Neural progenitor cell (in vitro differentiated cells): ENCODE measurements around the gene GLMN. TPM values are rescaled to one million over a fixed set of nuclear protein-coding genes. Genes with fewer than 3 reads are reported as not detected.

Source experiments
- DNase-seq: peaks from one replicate; pipeline ENCODE4 v3.0.0-alpha.2; 2016; ENCODE audit warnings: low spot score
- H2AFZ ChIP-seq: fragments of 200-600 bp; sonication (generic); replicated peaks from 2 replicates; pipeline ENCODE4 v1.6.1; 2016; ENCODE audit warnings: antibody characterized with exemption
- H3F3A ChIP-seq: fragments of 200-600 bp; sonication (generic); 2 replicates; pipeline ENCODE4 v1.6.1; 2016; ENCODE audit warnings: antibody characterized with exemption, low read depth
- H3K27ac ChIP-seq: fragments of 200-600 bp; sonication (generic); 2 replicates; pipeline ENCODE4 v1.5.1; 2016; ENCODE audit warnings: mild to moderate bottlenecking
- H3K27me3 ChIP-seq: fragments of 200-600 bp; sonication (generic); 2 replicates; pipeline ENCODE4 v1.6.1; 2016; ENCODE audit warnings: mild to moderate bottlenecking, moderate library complexity
- H3K36me3 ChIP-seq: fragments of 200-600 bp; sonication (generic); 2 replicates; pipeline ENCODE4 v1.5.1; 2016
- H3K4me1 ChIP-seq: fragments of 200-600 bp; sonication (generic); 2 replicates; pipeline ENCODE4 v1.6.1; 2016; ENCODE audit warnings: mixed run types
- H3K4me2 ChIP-seq: fragments of 200-600 bp; sonication (generic); 2 replicates; pipeline ENCODE4 v1.6.1; 2016
- H3K4me3 ChIP-seq: fragments of 200-600 bp; sonication (generic); 2 replicates; pipeline ENCODE4 v1.5.1; 2016
- H3K79me2 ChIP-seq: fragments of 200-600 bp; sonication (generic); 2 replicates; pipeline ENCODE4 v1.6.1; 2016; ENCODE audit warnings: low read depth
- H3K9ac ChIP-seq: fragments of 200-600 bp; sonication (generic); 2 replicates; pipeline ENCODE4 v1.6.1; 2016
- H3K9me3 ChIP-seq: fragments of 200-600 bp; sonication (generic); 2 replicates; pipeline ENCODE4 v1.5.1; 2016; ENCODE audit warnings: low read depth
- H4K20me1 ChIP-seq: fragments of 200-600 bp; sonication (generic); 2 replicates; pipeline ENCODE4 v1.6.1; 2016; ENCODE audit warnings: low read depth
- H3K27ac Mint-ChIP-seq: 3 replicates; pipeline ENCODE4 v1.8.0; 2021; ENCODE audit warnings: mixed read lengths
- H3K27me3 Mint-ChIP-seq: 2 replicates; pipeline ENCODE4 v1.8.0; 2022; ENCODE audit warnings: low read depth, mild to moderate bottlenecking, inconsistent platforms, moderate library complexity, mixed read lengths; ENCODE audit not compliant: insufficient read depth
- H3K36me3 Mint-ChIP-seq: 3 replicates; pipeline ENCODE4 v1.8.0; 2021; ENCODE audit warnings: mixed read lengths
- H3K4me1 Mint-ChIP-seq: 3 replicates; pipeline ENCODE4 v1.8.0; 2021; ENCODE audit warnings: mixed read lengths
- H3K4me3 Mint-ChIP-seq: 3 replicates; pipeline ENCODE4 v1.8.0; 2021; ENCODE audit warnings: mild to moderate bottlenecking, moderate library complexity, mixed read lengths
- H3K9me3 Mint-ChIP-seq: 3 replicates; pipeline ENCODE4 v1.8.0; 2020; ENCODE audit warnings: mixed read lengths
- EZH2 ChIP-seq: fragments of 200-600 bp; sonication (generic); IDR thresholded peaks from 2 replicates; pipeline ENCODE4 v1.6.1; 2017; ENCODE audit warnings: antibody characterized with exemption, mild to moderate bottlenecking, moderate library complexity
- EZH2phosphoT487 ChIP-seq: fragments of 200-600 bp; sonication (generic); IDR thresholded peaks from 2 replicates; pipeline ENCODE4 v1.6.1; 2017; ENCODE audit warnings: antibody characterized with exemption
- total RNA-seq: library from RNA; depleted of rRNA; stranded (reverse); fragments of >200 nt; gene quantifications from 2 replicates; pipeline ENCODE4 v1.2.3, GENCODE V29; 2015; ENCODE audit warnings: low replicate concordance
- TF ChIP-seq, protein P1 (sequence below): fragments of 200-600 bp; sonication (generic); IDR thresholded peaks from 2 replicates; pipeline ENCODE4 v1.5.1; 2017; ENCODE audit warnings: antibody characterized with exemption, mild to moderate bottlenecking

The GLMN gene
- total RNA-seq, 1 donor from 2014 or later: 44.4 TPM

DNA sequence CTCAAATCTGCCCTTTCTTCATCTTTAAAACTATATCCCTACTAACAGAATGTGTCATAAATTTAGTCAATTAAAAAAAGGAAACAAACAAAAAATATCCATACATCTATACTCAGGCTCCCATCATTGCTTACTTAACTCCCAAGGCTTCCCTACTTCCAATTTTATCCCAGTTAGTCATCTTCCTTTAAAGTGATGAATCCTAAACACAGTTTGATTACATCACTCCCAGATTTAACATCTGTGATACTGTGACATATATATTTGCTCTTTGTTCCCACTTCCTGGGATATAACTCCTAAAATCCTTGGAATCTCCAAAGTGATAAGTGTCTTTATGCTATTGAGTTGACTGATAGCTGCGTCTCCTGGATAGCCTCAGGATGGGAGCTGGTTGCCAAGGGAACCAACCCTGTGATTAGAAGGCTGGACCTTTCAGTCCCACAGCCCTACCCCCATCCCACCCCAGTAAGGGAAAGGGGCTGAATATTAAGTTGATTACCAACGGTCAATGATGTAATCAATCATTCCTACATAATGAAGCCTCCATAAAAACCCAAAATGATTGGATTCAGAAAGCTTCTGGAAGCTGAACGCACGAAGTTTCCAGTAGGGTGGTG is 21.6 kb downstream of the GLMN start:
- Mint-ChIP-seq H3K4me1 (peaks cover 5% of the 10 kb centered on the region), H3K4me3 (no peak overlapping the region), H3K36me3 (peaks cover 48% of the 10 kb centered on the region), H3K27me3 (no peaks in the 10 kb centered on the region), H3K27ac (no peak overlapping the region), H3K9me3 (peaks cover 2% of the 10 kb centered on the region)
- H3K4me3 ChIP-seq: no peak overlapping the region
- no peak overlapping the region for H2AFZ ChIP-seq
- H3K27me3 ChIP-seq: no peaks in the 10 kb centered on the region
- no peaks in the 10 kb centered on the region for H4K20me1 ChIP-seq
- DNase-seq: no peak
- H3K79me2 ChIP-seq: peaks cover 10% of the 10 kb centered on the region
- no peaks in the 10 kb centered on the region for H3F3A ChIP-seq
- no peak overlapping the region for H3K27ac ChIP-seq
- no peak overlapping the region for H3K4me2 ChIP-seq
- H3K9ac ChIP-seq: no peak overlapping the region
- no peaks in the 10 kb centered on the region for H3K9me3 ChIP-seq
- H3K36me3 ChIP-seq: no peaks in the 10 kb centered on the region
- peaks cover 3% of the 10 kb centered on the region for H3K4me1 ChIP-seq
- no peak for TF ChIP-seq EZH2phosphoT487
- no peak for TF ChIP-seq EZH2
- TF ChIP-seq, protein P1, sequence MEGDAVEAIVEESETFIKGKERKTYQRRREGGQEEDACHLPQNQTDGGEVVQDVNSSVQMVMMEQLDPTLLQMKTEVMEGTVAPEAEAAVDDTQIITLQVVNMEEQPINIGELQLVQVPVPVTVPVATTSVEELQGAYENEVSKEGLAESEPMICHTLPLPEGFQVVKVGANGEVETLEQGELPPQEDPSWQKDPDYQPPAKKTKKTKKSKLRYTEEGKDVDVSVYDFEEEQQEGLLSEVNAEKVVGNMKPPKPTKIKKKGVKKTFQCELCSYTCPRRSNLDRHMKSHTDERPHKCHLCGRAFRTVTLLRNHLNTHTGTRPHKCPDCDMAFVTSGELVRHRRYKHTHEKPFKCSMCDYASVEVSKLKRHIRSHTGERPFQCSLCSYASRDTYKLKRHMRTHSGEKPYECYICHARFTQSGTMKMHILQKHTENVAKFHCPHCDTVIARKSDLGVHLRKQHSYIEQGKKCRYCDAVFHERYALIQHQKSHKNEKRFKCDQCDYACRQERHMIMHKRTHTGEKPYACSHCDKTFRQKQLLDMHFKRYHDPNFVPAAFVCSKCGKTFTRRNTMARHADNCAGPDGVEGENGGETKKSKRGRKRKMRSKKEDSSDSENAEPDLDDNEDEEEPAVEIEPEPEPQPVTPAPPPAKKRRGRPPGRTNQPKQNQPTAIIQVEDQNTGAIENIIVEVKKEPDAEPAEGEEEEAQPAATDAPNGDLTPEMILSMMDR: no peak

- H3K4me3 Mint-ChIP-seq: no peak overlapping the region
- TF ChIP-seq, protein P1: no peak
- no peak for TF ChIP-seq EZH2phosphoT487
- no peak for TF ChIP-seq EZH2
- no peaks in the 10 kb centered on the region for H3K27me3 Mint-ChIP-seq
- Histone ChIP-seq H3K9ac (no peak overlapping the region), H3K4me1 (peaks cover 3% of the 10 kb centered on the region), H4K20me1 (no peaks in the 10 kb centered on the region), H3K9me3 (no peaks in the 10 kb centered on the region), H3K4me2 (no peak overlapping the region), H3K36me3 (no peaks in the 10 kb centered on the region), H3K79me2 (no peaks in the 10 kb centered on the region), H3F3A (no peaks in the 10 kb centered on the region), H3K27me3 (no peaks in the 10 kb centered on the region), H3K27ac (no peak overlapping the region), H3K4me3 (no peak overlapping the region), H2AFZ (no peak overlapping the region)
- H3K4me1 Mint-ChIP-seq: peaks cover 5% of the 10 kb centered on the region
- H3K27ac Mint-ChIP-seq: no peak overlapping the region
- no peak for DNase-seq
- H3K9me3 Mint-ChIP-seq: no peaks in the 10 kb centered on the region
- H3K36me3 Mint-ChIP-seq: peaks cover 40% of the 10 kb centered on the region
These were observed 22.7 kb downstream of the GLMN start for GRCh38 chr1:92276082-92276481.

DNA sequence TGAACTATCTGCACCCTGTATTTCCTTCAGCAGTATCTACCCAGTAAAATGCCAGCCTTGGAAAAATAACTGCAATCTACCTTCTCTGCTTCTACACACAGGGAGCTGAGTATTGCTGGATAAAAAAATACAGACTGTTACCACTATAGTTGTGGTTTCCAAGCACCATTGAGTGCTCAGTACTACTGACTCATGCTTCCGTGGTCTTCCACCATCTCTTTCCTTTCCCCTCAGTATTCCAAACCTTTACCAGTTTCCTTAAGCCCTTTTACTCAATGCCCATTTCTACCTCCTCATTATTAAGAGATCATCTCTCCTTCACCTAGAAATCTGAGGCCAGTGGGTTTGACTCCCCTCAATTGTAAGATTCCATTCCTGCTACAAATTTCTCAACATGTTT is 23.8 kb downstream of the GLMN start:
- Histone ChIP-seq H3F3A (no peaks in the 10 kb centered on the region), H3K4me1 (peaks cover 3% of the 10 kb centered on the region), H3K79me2 (no peaks in the 10 kb centered on the region), H2AFZ (no peak overlapping the region), H3K9ac (no peak overlapping the region), H3K4me3 (no peak overlapping the region), H3K9me3 (no peaks in the 10 kb centered on the region), H3K27ac (no peak overlapping the region), H4K20me1 (no peaks in the 10 kb centered on the region), H3K27me3 (no peaks in the 10 kb centered on the region), H3K36me3 (no peaks in the 10 kb centered on the region), H3K4me2 (no peak overlapping the region)
- H3K4me1 Mint-ChIP-seq: peaks cover 5% of the 10 kb centered on the region
- TF ChIP-seq EZH2phosphoT487 (no peak), EZH2 (no peak)
- TF ChIP-seq, protein P1: no peak
- H3K9me3 Mint-ChIP-seq: no peaks in the 10 kb centered on the region
- H3K27ac Mint-ChIP-seq: no peak overlapping the region
- H3K4me3 Mint-ChIP-seq: no peak overlapping the region
- peaks cover 36% of the 10 kb centered on the region for H3K36me3 Mint-ChIP-seq
- no peaks in the 10 kb centered on the region for H3K27me3 Mint-ChIP-seq
- DNase-seq: no peak
